Subcutaneous adipose tissue (tissue), 4 donors: ENCODE data around the gene KPNA4. TPM values are rescaled to one million over a fixed set of nuclear protein-coding genes. Genes with fewer than 3 reads are reported as not detected.

Experiments used
- CTCF ChIP-seq: fragments of 450-650 bp; IDR thresholded peaks from one replicate; pipeline ENCODE4 v1.5.1; 2016; ENCODE audit warnings: low read depth, mild to moderate bottlenecking, control low read depth, antibody characterized with exemption, moderate library complexity
- total RNA-seq, 4 donors: library from RNA; depleted of rRNA; stranded (reverse); fragments of >200 nt; gene quantifications; one replicate each; pipeline ENCODE4 v1.1.0, GENCODE V29; 2016

The KPNA4 gene
- total RNA-seq, 4 donors from 2014 or later = 31.1 to 70.3 (median 39.8) TPM

DNA sequence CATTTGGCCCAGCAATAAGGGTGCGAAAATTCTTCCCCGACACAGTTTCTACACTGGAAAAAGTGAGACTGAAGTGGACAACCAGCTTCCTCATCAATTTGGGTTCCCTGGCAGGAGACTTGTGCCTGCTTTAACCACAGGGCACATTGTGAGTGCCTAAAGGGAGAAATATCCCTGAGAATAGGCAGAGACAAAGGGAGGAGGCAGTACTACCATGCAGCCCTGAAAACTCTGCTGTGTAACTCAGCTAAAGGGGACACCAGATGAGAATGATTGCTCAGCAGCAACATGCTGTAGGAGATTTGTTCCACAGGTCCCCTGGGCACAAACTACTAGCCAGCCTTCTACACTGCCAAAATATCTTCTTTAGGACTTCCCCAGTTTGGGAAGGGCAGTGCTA is 15.6 kb upstream of the KPNA4 start:
- TF ChIP-seq CTCF = no peak

DNA sequence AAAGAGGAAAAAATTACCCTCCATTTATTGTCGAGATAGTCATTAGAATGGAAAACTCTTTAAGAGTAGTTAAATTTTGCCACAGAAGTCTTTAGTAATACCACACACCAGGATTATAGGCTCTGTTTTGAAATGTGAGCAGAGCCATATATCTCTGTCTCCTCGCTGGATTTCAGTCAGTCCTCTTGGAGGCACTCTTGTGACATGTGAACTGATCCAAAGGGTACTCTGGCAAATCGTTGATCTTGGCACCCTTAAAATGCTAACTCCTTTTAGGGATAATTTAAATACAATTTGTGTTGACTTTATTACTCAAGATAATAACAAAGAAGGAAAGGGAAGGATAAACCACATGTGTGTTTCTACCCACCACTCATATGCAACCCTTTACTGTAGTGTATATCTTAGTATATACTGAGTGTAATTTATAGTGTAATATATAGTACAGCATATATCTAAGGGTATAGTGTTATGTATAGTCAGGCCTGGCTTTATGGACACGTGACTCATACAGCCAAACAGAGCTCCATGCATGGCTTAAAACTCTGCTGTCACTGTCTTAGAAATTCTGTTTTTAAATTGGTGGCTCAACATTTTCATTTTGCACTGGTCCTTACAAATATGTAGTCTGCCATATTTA is 12.3 kb upstream of the KPNA4 start:
- no peak for TF ChIP-seq CTCF

- no peak for TF ChIP-seq CTCF
Measured at GRCh38 chr3:160577093-160577492, 11.7 kb upstream of the KPNA4 start.

GRCh38 chr3:160576621-160577020 is 11.2 kb upstream of the KPNA4 start:
- TF ChIP-seq CTCF = no peak

DNA sequence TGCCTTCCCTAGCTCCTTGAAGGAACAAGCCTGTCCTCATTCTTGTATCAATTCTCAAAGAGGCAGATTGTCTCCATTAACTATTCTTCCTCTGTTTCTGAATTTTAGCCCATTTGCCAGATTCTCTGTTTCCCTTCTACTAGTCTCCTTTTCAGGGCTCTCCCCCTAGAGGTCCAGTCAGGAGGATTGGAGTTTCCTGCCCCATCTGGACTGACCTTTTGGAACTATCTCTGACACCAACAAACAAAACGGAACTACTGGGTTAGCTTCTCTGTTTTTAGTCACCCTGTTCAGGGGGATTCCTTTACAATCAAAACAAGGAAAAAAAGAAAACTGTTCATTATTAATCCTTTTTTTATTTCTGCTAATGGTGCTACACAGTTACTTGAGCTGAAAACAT is 10.2 kb upstream of the KPNA4 start:
- TF ChIP-seq CTCF = no peak

GRCh38 chr3:160574636-160575035 is 9.3 kb upstream of the KPNA4 start:
- TF ChIP-seq CTCF = no peak

DNA sequence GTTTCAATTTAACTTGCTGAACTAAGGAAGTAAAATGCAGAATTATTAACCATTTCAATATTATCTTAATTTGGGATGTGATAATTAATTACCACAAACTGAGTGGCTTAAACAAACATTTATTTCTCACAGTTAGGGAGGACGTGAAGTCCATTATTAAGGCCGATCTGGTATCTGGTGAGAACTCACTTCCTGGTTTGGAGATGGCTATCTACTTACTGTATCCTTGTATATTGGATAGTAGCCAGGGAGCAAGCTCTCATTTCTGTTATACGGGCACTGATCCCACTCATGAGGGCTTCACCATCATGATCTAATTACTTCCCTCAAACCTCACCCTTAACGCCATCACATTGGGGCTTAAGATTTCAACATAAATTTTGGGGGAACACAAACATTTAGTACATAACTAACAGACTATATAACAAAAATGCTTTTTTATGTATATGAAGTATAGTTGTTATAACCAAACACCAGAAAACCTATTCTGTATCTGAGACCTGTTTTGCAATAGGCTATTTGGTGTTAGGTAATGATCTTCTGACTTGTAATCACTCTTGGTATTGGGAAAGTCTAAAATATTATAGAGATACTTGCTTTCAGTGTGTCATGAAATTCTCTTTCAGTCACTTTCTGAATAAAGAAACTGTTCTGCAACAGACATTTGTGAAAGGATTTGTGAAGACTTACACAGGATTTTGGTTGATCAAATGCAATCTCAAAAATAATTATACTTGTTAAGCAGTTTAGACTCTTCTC is 4.7 kb upstream of the KPNA4 start:
- TF ChIP-seq CTCF = no peak
